Gastroesophageal sphincter (tissue), 3 donors: ENCODE results near the gene TTLL13.

Source experiments
- CTCF ChIP-seq, 4 experiments: fragments of 200-600 bp in 2 of 4; fragments of 450-650 bp in 2 of 4; sonication (generic) in 1 of 4; IDR thresholded peaks; one replicate each; pipeline ENCODE4 v1.5.1; 2017 to 2019; ENCODE audit warnings: antibody characterized with exemption in 4 of 4, mild to moderate bottlenecking in 2 of 4, moderate library complexity in 2 of 4
- POLR2A ChIP-seq, 2 donors: fragments of 450-650 bp; IDR thresholded peaks; one replicate each; pipeline ENCODE4 v1.6.1; 2017; ENCODE audit warnings: antibody characterized with exemption in 2 of 2, mild to moderate bottlenecking in 2 of 2, moderate library complexity in 1 of 2
- POLR2AphosphoS5 ChIP-seq: sonication (generic); formaldehyde crosslinking; IDR thresholded peaks from one replicate; pipeline ENCODE4 v1.6.1; 2017; ENCODE audit warnings: antibody characterized with exemption

- no peak for TF ChIP-seq POLR2AphosphoS5
- no peak for TF ChIP-seq CTCF (IDR thresholded peaks at IDR 0.05)
- TF ChIP-seq POLR2A (IDR thresholded peaks at IDR 0.05), result no peak
These were observed 37.7 kb downstream of the TTLL13 start for GRCh38 chr15:90287101-90287500.
